A549 (cell line): ENCODE results near the gene MRPS6. TPM values are rescaled to one million over a fixed set of nuclear protein-coding genes. Genes with fewer than 3 reads are reported as not detected.

Source experiments
- ATAC-seq, 2 experiments: fragments of 200-7000 bp in 1 of 2; fragments of >200 bp in 1 of 2; cut with Nextera tagmentation in 1 of 2; cut with Tn5 transposase in 1 of 2; 3 replicates each; pipeline versions ENCODE4 v1.8.0 to v1.9.1; 2018 to 2020; ENCODE audit warnings: mild to moderate bottlenecking in 1 of 2, moderate library complexity in 1 of 2
- CTCF ChIA-PET: fragments of 300-600 bp; sonication (Branson Sonifier 250); formaldehyde crosslinking; extraction: SDS; loops from one replicate; lab custom pipeline; 2021; ENCODE audit warnings: antibody characterized with exemption, inconsistent platforms; lab: Yijun Ruan, JAX
- POLR2A ChIA-PET: fragments of 350-600 bp; formaldehyde crosslinking; extraction: SDS; loops from one replicate; lab custom pipeline; 2021; ENCODE audit warnings: antibody characterized with exemption, inconsistent platforms; lab: Yijun Ruan, JAX
- DNase-seq, 2 experiments: peaks; one replicate each; pipeline versions ENCODE4 v3.0.0 to v3.0.0-alpha.2; 2011 to 2016; ENCODE audit warnings: low read depth in 1 of 2, low spot score in 1 of 2
- FAIRE-seq: peaks from 2 replicates; lab custom pipeline; 2011; peaks lifted over from hg19 to GRCh38; lab: Jason Lieb, UNC
- H3K27ac ChIP-seq, 2 experiments: fragments of >200 bp; sonication (Bioruptor Twin); formaldehyde crosslinking; 3 replicates each; pipeline ENCODE4 v1.5.1; 2016 to 2017
- H3K4me1 ChIP-seq: fragments of >200 bp; sonication (Bioruptor Twin); formaldehyde crosslinking; 3 replicates; pipeline ENCODE4 v1.6.1; 2016
- H3K4me2 ChIP-seq: fragments of >200 bp; sonication (Bioruptor Twin); formaldehyde crosslinking; 3 replicates; pipeline ENCODE4 v1.6.1; 2016
- H3K4me3 ChIP-seq: fragments of >200 bp; sonication (Bioruptor Twin); formaldehyde crosslinking; 3 replicates; pipeline ENCODE4 v1.5.1; 2016
- H3K9me3 ChIP-seq: fragments of >200 bp; sonication (Bioruptor Twin); formaldehyde crosslinking; 3 replicates; pipeline ENCODE4 v1.6.1; 2016
- BHLHE40 ChIP-seq: IDR thresholded peaks from 2 replicates; pipeline ENCODE4 v1.6.1; 2012; ENCODE audit warnings: low read depth, low read length, inconsistent platforms
- CHD2 ChIP-seq: fragments of 150-350 bp; IDR thresholded peaks from 2 replicates; pipeline ENCODE4 v1.6.1; 2014; ENCODE audit warnings: low read length; ENCODE audit not compliant: partially characterized antibody
- EHMT2 ChIP-seq: fragments of 200-600 bp; sonication (generic); IDR thresholded peaks from 2 replicates; pipeline ENCODE4 v1.6.1; 2016; ENCODE audit warnings: antibody characterized with exemption, low read depth, mild to moderate bottlenecking, moderate library complexity
- ESRRA ChIP-seq: fragments of 150-350 bp; IDR thresholded peaks from 2 replicates; pipeline ENCODE4 v1.6.1; 2014; ENCODE audit warnings: mild to moderate bottlenecking, low read length, borderline replicate concordance
- FOSB ChIP-seq: fragments of 250-450 bp; sonication (Bioruptor Pico); IDR thresholded peaks from 2 replicates; pipeline ENCODE4 v1.5.0; 2020; ENCODE audit warnings: mild to moderate bottlenecking, moderate library complexity
- FOSL2 ChIP-seq, 2 experiments: fragments of 450-650 bp in 1 of 2; fragments of >200 bp in 1 of 2; sonication (Bioruptor Twin) in 1 of 2; formaldehyde crosslinking; IDR thresholded peaks; 2 replicates each; pipeline versions ENCODE4 v1.5.0 to v1.6.1; 2016 to 2020; ENCODE audit warnings: mild to moderate bottlenecking in 1 of 2, moderate library complexity in 1 of 2
- FOXS1 ChIP-seq: fragments of 250-450 bp; sonication (Bioruptor Pico); IDR thresholded peaks from 2 replicates; pipeline ENCODE4 v1.5.0; 2020; ENCODE audit warnings: mild to moderate bottlenecking, moderate library complexity
- GATA3 ChIP-seq: IDR thresholded peaks from 2 replicates; pipeline ENCODE4 v1.6.1; 2012; ENCODE audit warnings: borderline replicate concordance
- HDAC2 ChIP-seq: fragments of 200-600 bp; sonication (generic); IDR thresholded peaks from 2 replicates; pipeline ENCODE4 v1.6.1; 2016
- HOXB13 ChIP-seq: fragments of 250-450 bp; sonication (Bioruptor Pico); IDR thresholded peaks from 2 replicates; pipeline ENCODE4 v1.5.0; 2020; ENCODE audit warnings: low read depth, mild to moderate bottlenecking, moderate library complexity
- JUNB ChIP-seq: fragments of >200 bp; sonication (Bioruptor Twin); formaldehyde crosslinking; IDR thresholded peaks from 2 replicates; pipeline ENCODE4 v1.6.1; 2016
- KDM5A ChIP-seq: fragments of 200-600 bp; sonication (generic); IDR thresholded peaks from 2 replicates; pipeline ENCODE4 v1.6.1; 2016; ENCODE audit warnings: antibody characterized with exemption, mild to moderate bottlenecking
- MAFK ChIP-seq: fragments of 450-650 bp; IDR thresholded peaks from 2 replicates; pipeline ENCODE4 v1.6.1; 2014; ENCODE audit not compliant: partially characterized antibody
- MAZ ChIP-seq: fragments of 150-350 bp; IDR thresholded peaks from 2 replicates; pipeline ENCODE4 v1.6.1; 2014; ENCODE audit warnings: antibody characterized with exemption, low read depth, low read length, borderline replicate concordance
- NFE2L2 ChIP-seq: fragments of 150-350 bp; conservative IDR thresholded peaks from 2 replicates; pipeline ENCODE4 v1.6.1; 2014; ENCODE audit warnings: low read length
- NPAS2 ChIP-seq: fragments of 250-450 bp; sonication (Bioruptor Pico); IDR thresholded peaks from 2 replicates; pipeline ENCODE4 v1.8.0; 2022; ENCODE audit warnings: mild to moderate bottlenecking, moderate library complexity, borderline replicate concordance
- NR3C1 ChIP-seq: fragments of >200 bp; sonication (Bioruptor Twin); formaldehyde crosslinking; IDR thresholded peaks from 3 replicates; pipeline ENCODE4 v1.6.1; 2017
- POLR2AphosphoS2 ChIP-seq: conservative IDR thresholded peaks from 2 replicates; pipeline ENCODE4 v1.6.1; 2012; ENCODE audit warnings: low read length, improper control_type of control experiment, inconsistent platforms
- RFX5 ChIP-seq: fragments of 450-650 bp; IDR thresholded peaks from 2 replicates; pipeline ENCODE4 v1.7.1; 2014; ENCODE audit warnings: antibody characterized with exemption, mild to moderate bottlenecking, moderate library complexity
- SMC3 ChIP-seq: fragments of >200 bp; sonication (Bioruptor Twin); formaldehyde crosslinking; IDR thresholded peaks from 3 replicates; pipeline ENCODE4 v1.6.1; 2018; ENCODE audit warnings: inconsistent platforms
- SREBF2 ChIP-seq: fragments of 450-650 bp; IDR thresholded peaks from 2 replicates; pipeline ENCODE4 v1.6.1; 2014; ENCODE audit warnings: mild to moderate bottlenecking, moderate library complexity
- TFCP2L1 ChIP-seq: fragments of 250-450 bp; sonication (Bioruptor Pico); IDR thresholded peaks from 2 replicates; pipeline ENCODE4 v1.5.0; 2021; ENCODE audit warnings: mild to moderate bottlenecking
- TP53 ChIP-seq: fragments of 250-450 bp; sonication (Bioruptor Pico); IDR thresholded peaks from 2 replicates; pipeline ENCODE4 v1.5.0; 2021; ENCODE audit warnings: mild to moderate bottlenecking, moderate library complexity
- ZC3H11A ChIP-seq: fragments of 450-650 bp; IDR thresholded peaks from 2 replicates; pipeline ENCODE4 v1.6.1; 2014; ENCODE audit warnings: antibody characterized with exemption, mild to moderate bottlenecking
- ZFP36 ChIP-seq: fragments of 450-650 bp; IDR thresholded peaks from 2 replicates; pipeline ENCODE4 v1.6.1; 2014; ENCODE audit warnings: borderline replicate concordance; ENCODE audit not compliant: partially characterized antibody
- WGBS: methylation state at CpG from one replicate; pipeline ENCODE4 v1.1.6; 2017; ENCODE audit errors: missing lambda C conversion rate; 5-methylcytosine and 5-hydroxymethylcytosine counted together
- polyA plus RNA-seq, 4 experiments: library from polyadenylated mRNA; depleted of rRNA in 3 of 4; stranded (reverse); fragments of >200 nt; fragmentation: RNase III in 1 of 4; extraction: RNeasy Plus Mini Kit Qiagen cat#74134 plus additional on column Dnase treatment in 1 of 4; gene quantifications; 2 replicates in 3 of 4; 3 replicates in 1 of 4; pipeline ENCODE4 v1.2.3, GENCODE V29; 2011 to 2017
- TF ChIP-seq, protein P1 (sequence below): IDR thresholded peaks from 2 replicates; pipeline ENCODE4 v1.6.1; 2012
- TF ChIP-seq, protein P2 (sequence below): fragments of >200 bp; sonication (Bioruptor Twin); formaldehyde crosslinking; IDR thresholded peaks from 3 replicates; pipeline ENCODE4 v1.6.1; 2016
- TF ChIP-seq, protein P3 (sequence below): IDR thresholded peaks from 2 replicates; pipeline ENCODE4 v1.6.1; 2012; ENCODE audit warnings: low read depth, borderline replicate concordance
- TF ChIP-seq, protein P4 (sequence below): fragments of 250-450 bp; sonication (Bioruptor Pico); IDR thresholded peaks from 2 replicates; pipeline ENCODE4 v1.5.0; 2020; ENCODE audit warnings: low read depth, mild to moderate bottlenecking, moderate library complexity
- TF ChIP-seq, protein P5 (sequence below): fragments of 250-450 bp; sonication (Bioruptor Pico); IDR thresholded peaks from 2 replicates; pipeline ENCODE4 v1.5.0; 2021; ENCODE audit warnings: mild to moderate bottlenecking, moderate library complexity, borderline replicate concordance
- TF ChIP-seq, protein P6 (sequence below): IDR thresholded peaks from 2 replicates; pipeline ENCODE4 v1.6.1; 2012

Gene MRPS6
- polyA plus RNA-seq, 2 of the 4 experiments (the other 2 are of a cell fraction): 26.9 to 57.4 TPM

DNA sequence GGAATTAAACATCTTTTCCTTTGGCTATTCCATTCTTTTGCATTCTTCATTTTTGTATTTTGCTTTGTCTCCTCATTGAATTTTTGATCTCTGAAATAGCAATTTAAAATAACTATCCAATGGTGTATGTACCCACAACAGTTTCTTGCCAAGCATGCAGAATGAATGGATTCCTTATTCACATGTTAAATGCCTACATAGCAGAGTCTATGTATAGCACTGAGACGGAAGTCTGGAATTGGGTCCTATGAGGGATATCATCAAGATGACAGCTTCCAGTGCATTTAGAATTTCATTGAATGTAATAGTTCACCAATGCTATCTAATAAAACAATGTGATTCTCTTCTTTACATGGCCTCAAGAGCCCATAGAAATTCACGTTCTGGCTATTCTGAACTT lies 97.5 kb downstream of the MRPS6 start:
- H3K4me2 ChIP-seq: no peak overlapping the region
- TF ChIP-seq HDAC2 (no peak), FOSB (CRISPR knock-in tag) (no peak), TFCP2L1 (CRISPR knock-in tag) (no peak)
- TF ChIP-seq, protein P1, sequence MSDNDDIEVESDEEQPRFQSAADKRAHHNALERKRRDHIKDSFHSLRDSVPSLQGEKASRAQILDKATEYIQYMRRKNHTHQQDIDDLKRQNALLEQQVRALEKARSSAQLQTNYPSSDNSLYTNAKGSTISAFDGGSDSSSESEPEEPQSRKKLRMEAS: no peak
- TF ChIP-seq, protein P2, sequence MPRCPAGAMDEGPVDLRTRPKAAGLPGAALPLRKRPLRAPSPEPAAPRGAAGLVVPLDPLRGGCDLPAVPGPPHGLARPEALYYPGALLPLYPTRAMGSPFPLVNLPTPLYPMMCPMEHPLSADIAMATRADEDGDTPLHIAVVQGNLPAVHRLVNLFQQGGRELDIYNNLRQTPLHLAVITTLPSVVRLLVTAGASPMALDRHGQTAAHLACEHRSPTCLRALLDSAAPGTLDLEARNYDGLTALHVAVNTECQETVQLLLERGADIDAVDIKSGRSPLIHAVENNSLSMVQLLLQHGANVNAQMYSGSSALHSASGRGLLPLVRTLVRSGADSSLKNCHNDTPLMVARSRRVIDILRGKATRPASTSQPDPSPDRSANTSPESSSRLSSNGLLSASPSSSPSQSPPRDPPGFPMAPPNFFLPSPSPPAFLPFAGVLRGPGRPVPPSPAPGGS: no peak
- no peak overlapping the region for H3K27ac ChIP-seq
- H3K4me3 ChIP-seq: no peak overlapping the region
- CTCF ChIA-PET: interaction anchor here (0.7 kb wide), 1 partner anchor 197 kb away, joined by 3 read pairs; no protein-coding TSS in a partner anchor
- WGBS: 61% methylated on average over 2 of the region's 2 CpGs
- ATAC-seq (no peak), DNase-seq (no peak), FAIRE-seq (no peak)
- H3K4me1 ChIP-seq: no peaks in the 10 kb centered on the region
- POLR2A ChIA-PET: no interaction called here
- H3K9me3 ChIP-seq: peaks cover 20% of the 10 kb centered on the region

DNA sequence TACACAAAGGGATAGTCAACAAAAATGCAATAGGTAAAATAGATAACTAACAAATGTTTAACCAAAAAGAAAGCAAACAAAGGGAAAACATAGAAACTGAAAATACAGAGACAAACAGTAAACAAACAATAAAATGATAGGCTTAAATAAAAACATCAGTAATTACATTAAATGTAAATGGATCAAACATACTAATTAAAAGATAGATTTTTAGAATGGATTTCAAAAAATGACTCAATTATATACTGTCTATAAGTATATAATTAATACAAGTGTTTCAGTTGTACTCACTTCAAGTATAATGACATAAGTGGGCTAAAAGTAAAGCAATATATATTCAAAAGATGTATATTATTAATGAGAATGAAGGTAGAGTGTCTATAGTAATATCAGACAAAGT lies 101.1 kb downstream of the MRPS6 start:
- POLR2A ChIA-PET: no interaction called here
- Histone ChIP-seq H3K27ac (no peak overlapping the region), H3K9me3 (peaks cover 3% of the 10 kb centered on the region; the same call in 1 of the 3 replicates), H3K4me2 (no peak overlapping the region), H3K4me1 (no peaks in the 10 kb centered on the region), H3K4me3 (no peak overlapping the region)
- no peak for ATAC-seq
- no peak for DNase-seq
- FAIRE-seq: no peak
- CTCF ChIA-PET: no interaction called here
- TF ChIP-seq BHLHE40 (no peak), FOSL2 (IDR thresholded peaks at IDR 0.05) (no peak), FOSL2 (CRISPR knock-in tag; IDR thresholded peaks at IDR 0.05) (no peak), NPAS2 (CRISPR knock-in tag) (no peak), HOXB13 (CRISPR knock-in tag) (no peak), JUNB (no peak), SREBF2 (no peak), FOXS1 (CRISPR knock-in tag) (no peak), GATA3 (no peak), SMC3 (no peak), TP53 (no peak), RFX5 (no peak)
- TF ChIP-seq, protein P3, sequence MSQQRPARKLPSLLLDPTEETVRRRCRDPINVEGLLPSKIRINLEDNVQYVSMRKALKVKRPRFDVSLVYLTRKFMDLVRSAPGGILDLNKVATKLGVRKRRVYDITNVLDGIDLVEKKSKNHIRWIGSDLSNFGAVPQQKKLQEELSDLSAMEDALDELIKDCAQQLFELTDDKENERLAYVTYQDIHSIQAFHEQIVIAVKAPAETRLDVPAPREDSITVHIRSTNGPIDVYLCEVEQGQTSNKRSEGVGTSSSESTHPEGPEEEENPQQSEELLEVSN: no peak
- TF ChIP-seq, protein P4, sequence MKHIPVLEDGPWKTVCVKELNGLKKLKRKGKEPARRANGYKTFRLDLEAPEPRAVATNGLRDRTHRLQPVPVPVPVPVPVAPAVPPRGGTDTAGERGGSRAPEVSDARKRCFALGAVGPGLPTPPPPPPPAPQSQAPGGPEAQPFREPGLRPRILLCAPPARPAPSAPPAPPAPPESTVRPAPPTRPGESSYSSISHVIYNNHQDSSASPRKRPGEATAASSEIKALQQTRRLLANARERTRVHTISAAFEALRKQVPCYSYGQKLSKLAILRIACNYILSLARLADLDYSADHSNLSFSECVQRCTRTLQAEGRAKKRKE (CRISPR knock-in tag): no peak

DNA sequence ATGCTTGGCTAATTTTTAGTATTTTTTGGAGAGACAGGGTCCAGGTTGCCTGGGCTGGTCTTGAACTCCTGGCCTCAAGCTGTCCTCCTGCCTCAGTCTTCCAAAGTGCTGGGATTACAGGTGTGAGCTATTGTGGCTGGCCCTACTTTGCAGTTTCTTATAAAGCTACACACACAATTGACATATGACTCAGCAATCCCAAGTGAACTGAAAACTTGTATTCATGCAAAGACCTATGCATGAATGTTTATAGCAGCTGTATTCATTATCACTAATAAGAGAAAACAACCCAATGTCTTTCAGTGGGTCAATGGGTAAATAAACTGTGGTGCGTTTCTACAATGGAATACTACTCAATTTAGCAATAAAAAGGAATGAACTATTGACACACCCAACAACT lies 103.1 kb downstream of the MRPS6 start:
- WGBS: 9% methylated on average over 1 of the region's 1 CpG
- TF ChIP-seq KDM5A (no peak), CHD2 (no peak), EHMT2 (no peak), ZFP36 (no peak), MAZ (no peak), ZC3H11A (no peak), NR3C1 (no peak), FOXS1 (CRISPR knock-in tag) (no peak), ESRRA (no peak), NFE2L2 (no peak), POLR2AphosphoS2 (no peak), JUNB (no peak), MAFK (no peak)
- TF ChIP-seq, protein P3: no peak
- TF ChIP-seq, protein P5, sequence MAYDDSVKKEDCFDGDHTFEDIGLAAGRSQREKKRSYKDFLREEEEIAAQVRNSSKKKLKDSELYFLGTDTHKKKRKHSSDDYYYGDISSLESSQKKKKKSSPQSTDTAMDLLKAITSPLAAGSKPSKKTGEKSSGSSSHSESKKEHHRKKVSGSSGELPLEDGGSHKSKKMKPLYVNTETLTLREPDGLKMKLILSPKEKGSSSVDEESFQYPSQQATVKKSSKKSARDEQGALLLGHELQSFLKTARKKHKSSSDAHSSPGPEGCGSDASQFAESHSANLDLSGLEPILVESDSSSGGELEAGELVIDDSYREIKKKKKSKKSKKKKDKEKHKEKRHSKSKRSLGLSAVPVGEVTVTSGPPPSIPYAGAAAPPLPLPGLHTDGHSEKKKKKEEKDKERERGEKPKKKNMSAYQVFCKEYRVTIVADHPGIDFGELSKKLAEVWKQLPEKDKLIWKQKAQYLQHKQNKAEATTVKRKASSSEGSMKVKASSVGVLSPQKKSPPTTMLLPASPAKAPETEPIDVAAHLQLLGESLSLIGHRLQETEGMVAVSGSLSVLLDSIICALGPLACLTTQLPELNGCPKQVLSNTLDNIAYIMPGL (CRISPR knock-in tag): no peak
- TF ChIP-seq, protein P6, sequence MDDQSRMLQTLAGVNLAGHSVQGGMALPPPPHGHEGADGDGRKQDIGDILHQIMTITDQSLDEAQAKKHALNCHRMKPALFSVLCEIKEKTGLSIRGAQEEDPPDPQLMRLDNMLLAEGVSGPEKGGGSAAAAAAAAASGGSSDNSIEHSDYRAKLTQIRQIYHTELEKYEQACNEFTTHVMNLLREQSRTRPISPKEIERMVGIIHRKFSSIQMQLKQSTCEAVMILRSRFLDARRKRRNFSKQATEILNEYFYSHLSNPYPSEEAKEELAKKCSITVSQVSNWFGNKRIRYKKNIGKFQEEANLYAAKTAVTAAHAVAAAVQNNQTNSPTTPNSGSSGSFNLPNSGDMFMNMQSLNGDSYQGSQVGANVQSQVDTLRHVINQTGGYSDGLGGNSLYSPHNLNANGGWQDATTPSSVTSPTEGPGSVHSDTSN: no peak
- no peaks in the 10 kb centered on the region for H3K4me1 ChIP-seq
- ChIA-PET POLR2A (no interaction called here), CTCF (no interaction called here)
- H3K4me2 ChIP-seq: no peak overlapping the region
- H3K4me3 ChIP-seq: no peak overlapping the region
- DNase-seq (no peak), ATAC-seq (no peak), FAIRE-seq (no peak)
- H3K27ac ChIP-seq: no peak overlapping the region
- peaks cover 3% of the 10 kb centered on the region; the same call in 1 of the 3 replicates for H3K9me3 ChIP-seq
